Fibroblast of pulmonary artery (primary cell): Measurements from ENCODE around the gene EFCAB10.
"Not testable (repeated sequence)": the region's sequence is repeated elsewhere in the genome, so short reads cannot be mapped to it uniquely, and the experiment has no call there.

Experiments used
- DNase-seq: peaks from one replicate; pipeline ENCODE4 v3.0.0-alpha.2; 2010; ENCODE audit warnings: low read depth
- H3K4me3 ChIP-seq: replicated peaks from 2 replicates; pipeline ENCODE4 v1.5.1; 2011; ENCODE audit warnings: low read depth, mild to moderate bottlenecking, control low read depth, low read length, moderate library complexity
- CTCF ChIP-seq: IDR thresholded peaks from 2 replicates; pipeline ENCODE4 v1.5.1; 2011; ENCODE audit warnings: mild to moderate bottlenecking, control low read depth, low read length, inconsistent platforms; ENCODE audit errors: missing control alignments

Gene EFCAB10

DNA sequence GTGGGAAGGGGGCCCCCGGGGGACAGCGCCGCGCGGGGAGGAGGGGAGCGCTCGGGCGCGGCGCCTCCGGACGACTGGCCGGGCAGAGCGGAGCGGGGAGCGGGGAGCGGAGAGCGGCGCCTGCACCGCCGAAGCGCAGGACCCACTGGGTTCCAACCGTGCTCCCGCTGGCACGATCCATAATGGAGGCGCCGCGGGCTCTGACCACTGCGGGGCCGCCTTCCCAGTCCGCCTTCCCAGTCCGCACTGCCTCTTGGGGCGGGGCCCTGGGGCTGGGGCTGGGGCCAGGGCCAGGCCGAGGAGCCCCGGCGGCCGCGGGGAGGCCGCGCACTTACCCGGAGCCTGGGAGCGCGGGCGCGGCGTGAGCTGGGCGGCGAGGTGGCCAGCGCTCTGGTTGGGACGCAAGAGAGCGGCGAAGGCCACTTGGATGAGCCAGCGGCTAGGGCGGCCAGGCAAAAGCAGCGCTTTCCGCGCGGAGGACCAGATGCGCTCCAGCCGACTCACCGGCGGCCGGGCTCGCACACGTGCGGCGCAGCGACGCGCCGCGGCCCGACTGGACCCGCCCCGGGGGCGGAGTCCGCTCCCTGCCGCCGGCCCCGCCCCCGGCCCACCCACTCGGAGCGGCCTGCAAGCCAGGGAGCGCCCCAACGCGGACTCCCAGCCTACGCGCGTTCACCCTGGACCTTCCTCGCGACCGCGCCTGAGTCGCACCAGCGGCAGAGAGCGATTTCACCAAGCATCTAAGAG is 59.4 kb downstream of the EFCAB10 start, which contains the start of gene PUS7:
TSS of gene PUS7 (minus strand) at position 555 of the 747 bp plus-strand sequence. CDS start 13,759 bp downstream, outside the sequence.
- peak within 1 kb of the TSS; percentile 80 for H3K4me3 ChIP-seq
- no peak for TF ChIP-seq CTCF
- peak; percentile 89 for DNase-seq

- TF ChIP-seq CTCF = no peak
- DNase-seq = peak; percentile 59
- H3K4me3 ChIP-seq = peak overlapping the region; percentile 80
Observed at GRCh38 chr7:105521027-105521716, 60.1 kb downstream of the EFCAB10 start.

DNA sequence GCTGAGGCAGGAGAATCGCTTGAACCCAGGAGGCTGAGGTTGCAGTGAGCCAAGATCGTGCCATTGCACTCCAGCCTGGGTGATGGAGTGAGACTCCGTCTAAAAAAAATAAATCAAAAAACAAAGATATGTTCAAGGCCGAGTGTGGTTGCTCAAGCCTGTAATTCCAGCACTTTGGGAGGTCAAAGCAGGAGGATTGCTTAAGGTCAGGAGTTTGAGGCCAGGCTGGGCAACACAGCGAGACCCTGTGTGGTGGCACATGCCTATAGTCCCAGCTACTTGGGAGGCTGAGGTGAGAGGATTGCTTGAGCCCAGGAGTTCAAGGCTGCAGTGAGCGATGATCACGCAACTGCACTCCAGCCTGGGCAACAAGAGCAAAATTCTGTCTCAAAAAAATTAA is 60.7 kb downstream of the EFCAB10 start:
- peak overlapping the region; percentile 80 for H3K4me3 ChIP-seq

GRCh38 chr7:105519353-105519752 is 61.9 kb downstream of the EFCAB10 start:
- no peak for DNase-seq
- H3K4me3 ChIP-seq = no peak overlapping the region
- no peak for TF ChIP-seq CTCF

More for the DNA sequence above, 60.7 kb downstream of the EFCAB10 start:
- not testable (repeated sequence) for DNase-seq

DNA sequence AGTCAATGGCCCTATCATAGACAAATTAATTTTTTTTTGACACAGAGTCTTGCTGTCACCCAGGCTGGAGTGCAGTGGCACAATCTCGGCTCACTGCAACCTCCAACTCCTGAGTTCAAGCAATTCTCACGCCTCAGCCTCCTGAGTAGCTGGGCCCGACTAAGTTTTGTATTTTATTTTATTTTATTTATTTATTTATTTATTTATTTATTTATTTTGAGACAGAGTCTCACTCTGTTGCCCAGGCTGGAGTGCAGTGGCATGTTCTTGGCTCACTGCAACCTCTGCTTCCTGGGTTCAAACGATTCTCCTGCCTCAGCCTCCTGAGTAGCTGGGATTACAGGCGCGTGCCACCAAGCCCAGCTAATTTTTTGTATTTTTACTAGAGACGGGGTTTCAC is 65.7 kb downstream of the EFCAB10 start:
- DNase-seq, H3K4me3 ChIP-seq: not testable (repeated sequence)
